NCI-H2081 (cell line): ENCODE measurements around the gene NAB2.
A peak's percentile ranks its signal among the peaks of the same experiment; 100 is the strongest.
"Not testable (repeated sequence)": the region's sequence is repeated elsewhere in the genome, so short reads cannot be mapped to it uniquely, and the experiment has no call there.

Experiments used
- DNase-seq, 2 experiments: peaks; one replicate each; lab custom pipeline; 2025; lab: John Stamatoyannopoulos, UW

Gene NAB2

DNA sequence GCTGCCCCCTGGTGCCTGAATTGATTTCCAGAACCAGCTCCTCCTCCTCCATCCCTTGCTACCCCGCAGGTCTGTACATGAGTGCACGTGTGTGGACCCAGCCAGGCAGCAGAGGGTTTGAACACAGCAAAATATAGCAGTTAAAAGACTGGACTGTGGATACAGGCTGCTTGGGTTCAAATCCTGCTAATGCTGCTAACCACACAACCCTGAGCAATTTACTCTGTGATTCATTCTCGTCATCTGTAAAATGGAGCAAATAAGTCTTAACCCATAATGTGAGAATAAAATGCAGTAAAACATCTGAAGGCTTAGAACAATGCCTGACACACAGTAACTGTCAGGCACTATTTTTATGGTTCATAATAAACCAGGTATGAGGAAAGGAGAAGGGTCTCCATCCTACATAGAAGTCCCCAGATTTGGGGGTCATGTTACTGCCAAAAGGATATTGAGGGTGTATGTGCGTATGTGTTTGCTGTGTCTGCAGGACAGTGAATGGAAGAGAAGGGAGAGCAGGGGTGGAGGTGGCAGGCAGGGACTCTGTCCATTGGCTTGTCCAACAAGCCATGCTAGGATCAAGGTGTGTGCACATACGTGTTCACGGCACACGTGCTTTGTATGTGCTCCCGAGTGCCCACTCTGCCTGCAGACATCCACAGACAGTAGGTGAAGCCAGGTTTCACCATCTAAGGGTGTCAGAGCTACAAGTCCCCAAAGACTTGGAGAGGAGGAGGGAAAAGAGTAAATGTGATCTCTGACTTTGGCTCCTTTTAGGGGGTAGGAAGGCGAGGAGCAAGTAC, 23.8 kb downstream of the NAB2 start:
- DNase-seq, result peak in 1 of 2 experiments; percentile 85

DNA sequence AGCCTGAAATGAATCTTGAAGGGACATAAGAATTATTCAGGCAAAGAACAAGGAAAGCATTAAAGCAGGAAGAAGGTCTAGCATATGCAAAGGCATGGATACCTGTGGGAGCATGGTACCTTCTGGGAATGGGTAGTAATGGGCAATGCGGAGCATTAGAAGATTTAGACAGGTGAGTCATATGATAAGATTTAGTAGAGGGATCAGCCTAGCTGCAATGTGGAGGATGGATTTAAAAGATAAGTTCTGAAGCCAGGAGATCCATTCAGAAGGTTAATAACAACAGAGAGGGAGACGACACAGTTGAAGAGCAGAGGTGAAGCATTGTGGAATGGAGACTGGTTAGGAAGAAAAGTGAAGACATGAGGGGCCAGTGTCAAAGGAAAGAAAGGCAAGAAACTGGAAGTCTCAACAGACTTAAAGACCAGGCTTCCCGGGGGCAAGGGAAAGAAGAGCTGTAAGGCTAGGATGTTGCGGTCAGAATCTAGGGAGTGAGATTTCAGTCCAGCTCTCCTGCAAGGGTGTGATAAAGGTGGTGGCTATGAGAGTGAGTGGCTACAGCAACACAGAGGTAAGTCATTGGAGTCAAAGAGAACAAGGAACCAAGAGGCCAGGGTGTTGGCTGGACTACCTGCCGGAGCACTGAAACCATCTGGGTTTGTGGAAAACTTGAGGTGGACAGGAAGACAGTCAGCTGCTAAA, 27.8 kb downstream of the NAB2 start:
- no peak for DNase-seq

DNA sequence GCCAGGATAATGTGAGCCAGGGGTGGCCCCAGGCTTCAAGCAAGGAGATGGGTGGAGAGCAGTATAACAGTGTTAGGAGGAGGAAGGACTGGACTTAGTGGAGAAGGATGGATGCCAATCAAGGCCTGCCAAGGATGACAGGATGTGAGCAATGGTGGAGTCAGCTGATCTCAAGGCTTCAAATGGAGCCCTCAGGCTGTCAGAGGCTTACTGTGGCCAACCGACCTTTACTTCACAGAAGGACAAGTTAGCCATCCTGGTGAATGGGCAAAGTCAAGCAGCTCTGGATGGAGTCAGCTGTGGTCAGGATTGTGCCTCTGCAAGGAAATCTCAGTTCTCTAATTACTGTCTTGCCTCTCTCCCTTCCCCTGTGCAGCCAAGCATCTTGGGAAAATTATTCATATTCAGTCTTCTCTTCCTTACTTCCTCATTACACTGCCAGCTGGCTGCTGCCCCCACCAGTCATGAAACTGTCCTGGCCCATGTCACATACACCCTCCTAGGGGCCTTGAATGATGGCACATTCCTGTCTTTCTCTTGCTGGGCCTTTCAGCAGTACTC, 29.9 kb downstream of the NAB2 start:
- no peak for DNase-seq

DNA sequence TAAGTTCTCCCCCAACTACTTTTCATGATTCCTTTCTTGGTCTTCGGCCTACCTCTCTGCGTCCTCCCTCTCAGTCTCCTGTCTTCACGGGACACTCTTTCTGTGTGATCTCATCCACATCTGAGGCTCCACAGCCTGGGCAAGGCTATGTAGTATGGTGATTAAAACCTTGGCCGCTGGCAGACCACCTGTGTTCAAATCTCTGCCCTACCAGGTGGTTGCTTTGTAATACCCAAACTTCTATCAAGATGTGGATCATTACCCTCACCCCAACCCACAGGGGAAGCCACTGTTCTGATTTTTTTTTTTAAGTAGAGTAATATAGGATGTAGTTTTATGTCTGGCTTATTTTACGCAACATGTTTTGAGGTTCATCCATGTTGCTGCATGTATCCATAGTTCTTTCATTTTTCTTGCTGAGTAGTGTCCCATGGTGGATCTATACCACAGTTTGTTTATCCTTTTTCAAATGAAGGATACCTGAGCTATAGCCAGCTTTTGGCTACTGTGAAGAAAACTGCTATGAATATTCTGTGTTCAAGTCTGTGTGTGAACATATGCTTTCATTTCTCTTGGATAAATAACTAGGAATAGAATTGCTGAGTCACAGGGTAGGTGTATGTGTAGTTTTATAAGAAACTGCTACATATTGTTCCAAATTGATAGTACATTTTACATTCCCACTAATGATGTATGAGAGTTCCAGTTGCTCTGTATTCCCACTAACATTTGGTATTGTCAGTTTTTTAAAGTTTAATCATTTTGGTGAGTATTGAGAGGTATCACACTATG, 30.6 kb downstream of the NAB2 start:
- DNase-seq, result no peak

DNA sequence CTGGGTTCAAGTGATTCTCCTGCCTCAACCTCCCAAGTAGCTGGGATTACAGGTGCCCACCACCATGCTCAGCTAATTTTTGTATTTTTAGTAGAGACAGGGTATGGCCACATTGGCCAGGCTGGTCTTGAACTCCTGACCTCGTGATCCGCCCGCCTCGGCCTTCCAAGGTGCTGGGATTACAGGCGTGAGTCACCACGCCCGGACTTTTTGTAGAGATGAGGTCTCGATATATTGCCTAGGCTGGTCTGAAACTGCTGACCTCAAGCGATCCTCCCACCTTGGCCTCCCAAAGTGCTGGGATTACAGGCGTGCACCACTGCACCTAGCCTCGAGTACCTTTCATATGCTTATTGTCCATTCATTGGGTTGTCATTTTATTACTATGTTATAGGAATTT, 31.8 kb downstream of the NAB2 start:
- not testable (repeated sequence) for DNase-seq

DNA sequence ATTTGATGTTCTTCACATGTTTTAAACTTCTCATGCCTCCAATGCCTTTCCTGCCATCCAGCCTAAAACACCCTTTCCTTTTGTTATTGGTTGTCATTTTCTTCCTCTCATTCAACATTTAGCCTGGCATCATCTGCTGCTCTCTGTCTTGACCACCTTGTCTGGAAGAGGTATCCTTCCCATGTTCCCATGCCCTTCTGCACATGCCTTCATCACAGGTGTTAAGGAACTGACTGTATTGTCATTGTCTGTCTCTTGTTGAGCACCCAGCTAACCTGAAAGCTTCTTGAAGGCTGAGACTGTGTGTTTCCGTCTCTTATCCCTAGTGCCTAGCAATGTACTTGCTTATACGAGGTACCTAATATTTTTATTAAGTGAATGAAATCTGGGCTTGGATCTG, 34.9 kb downstream of the NAB2 start:
- no peak for DNase-seq

DNA sequence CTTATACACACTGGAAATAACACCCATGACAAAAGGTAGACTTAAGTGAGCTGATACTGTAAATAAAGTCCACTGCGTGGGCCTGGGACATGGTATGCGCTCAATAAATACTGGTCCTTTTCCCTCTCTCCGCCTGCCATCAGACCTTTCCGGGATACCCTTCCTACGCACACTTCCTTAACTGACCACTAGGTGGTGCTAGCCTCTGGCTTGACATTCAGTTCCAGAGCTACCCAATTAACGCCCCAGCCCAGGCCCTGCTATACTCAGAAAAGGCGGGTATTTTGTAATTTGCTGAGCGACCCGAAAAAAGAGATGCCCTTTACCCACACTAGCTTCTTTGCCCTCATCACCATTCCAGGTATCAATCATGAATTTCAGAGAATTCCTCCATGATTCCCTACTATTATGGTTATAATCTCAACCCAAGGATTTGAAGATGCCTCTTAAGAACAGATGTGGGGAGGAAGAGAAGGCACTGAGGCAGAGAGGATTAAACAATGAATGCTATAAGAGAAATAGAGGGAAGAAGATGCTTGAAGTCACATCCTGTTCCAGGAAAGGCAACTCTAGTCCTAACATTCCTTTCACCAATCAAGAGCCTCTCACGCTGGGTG, 35.5 kb downstream of the NAB2 start:
- peak; percentile 68 to 76 for DNase-seq

DNA sequence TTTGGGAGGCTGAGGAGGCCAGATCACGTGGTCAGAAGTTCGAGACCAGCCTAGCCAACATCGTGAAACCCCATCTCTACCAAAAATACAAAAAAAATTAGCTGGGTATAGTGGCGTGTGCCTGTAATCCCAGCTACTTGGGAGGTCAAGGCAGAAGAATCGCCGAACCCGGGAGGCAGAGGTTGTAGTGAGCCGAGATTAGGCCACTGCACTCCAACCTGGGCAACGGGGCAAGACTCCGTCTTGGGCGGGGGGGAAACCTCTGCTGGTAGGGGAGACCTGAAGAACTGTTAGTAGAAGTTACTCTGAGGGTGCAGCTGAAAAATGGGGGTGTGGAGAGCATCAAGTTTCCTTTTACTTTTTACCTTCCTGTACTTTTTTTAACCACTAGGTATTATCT, 37.1 kb downstream of the NAB2 start:
- DNase-seq, result no peak

DNA sequence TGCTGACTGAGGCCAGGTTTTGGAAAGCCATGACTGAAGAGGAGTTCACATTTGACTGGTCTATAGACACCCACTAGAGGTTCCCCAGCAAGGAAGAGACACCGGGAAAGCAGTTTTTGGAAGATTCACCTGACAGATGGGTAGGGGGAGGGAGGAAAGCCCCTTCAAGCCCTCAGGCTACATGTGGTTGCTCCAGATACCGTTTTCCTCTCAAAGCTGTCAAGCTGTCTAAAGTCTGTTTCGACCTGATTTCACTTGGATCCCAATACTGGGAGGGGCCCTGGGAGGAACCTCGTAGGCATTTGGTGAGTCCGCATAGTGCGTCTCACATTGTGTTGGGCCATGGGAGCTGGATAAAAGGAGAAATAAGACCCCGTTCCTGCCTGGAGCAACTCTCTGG, 37.6 kb downstream of the NAB2 start:
- DNase-seq, result no peak

DNA sequence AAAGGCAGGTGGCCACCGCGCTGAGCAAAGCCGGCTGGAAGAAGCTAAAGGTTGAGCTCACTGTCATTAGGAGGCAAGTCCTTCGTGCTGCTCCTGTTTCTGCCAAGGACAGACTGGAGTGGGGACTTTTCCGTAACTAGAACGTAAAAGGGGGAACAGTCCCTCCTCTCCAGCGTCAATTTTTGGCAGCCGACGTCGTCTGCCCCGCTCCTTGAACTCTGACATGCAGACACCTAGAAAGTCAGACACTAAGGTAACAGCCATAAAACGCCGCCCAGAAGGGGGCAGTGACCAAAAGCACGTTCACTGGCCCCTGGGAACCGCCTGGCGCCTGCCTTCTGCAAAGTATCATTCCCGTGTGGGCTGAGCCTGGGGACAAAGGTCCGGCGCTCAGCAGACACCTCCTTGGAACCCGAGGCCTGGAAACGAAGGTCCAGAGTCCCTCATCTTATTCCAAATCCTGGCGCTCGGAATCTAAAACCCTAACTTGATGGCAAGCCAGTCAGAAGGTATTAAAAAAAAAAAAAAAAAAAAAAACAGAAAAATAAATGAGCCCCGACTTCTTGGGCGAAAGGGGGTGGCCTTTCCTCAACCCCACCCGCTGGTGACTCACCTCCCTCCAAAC, 38.3 kb downstream of the NAB2 start:
- DNase-seq, result peak; percentile 11 to 16

DNA sequence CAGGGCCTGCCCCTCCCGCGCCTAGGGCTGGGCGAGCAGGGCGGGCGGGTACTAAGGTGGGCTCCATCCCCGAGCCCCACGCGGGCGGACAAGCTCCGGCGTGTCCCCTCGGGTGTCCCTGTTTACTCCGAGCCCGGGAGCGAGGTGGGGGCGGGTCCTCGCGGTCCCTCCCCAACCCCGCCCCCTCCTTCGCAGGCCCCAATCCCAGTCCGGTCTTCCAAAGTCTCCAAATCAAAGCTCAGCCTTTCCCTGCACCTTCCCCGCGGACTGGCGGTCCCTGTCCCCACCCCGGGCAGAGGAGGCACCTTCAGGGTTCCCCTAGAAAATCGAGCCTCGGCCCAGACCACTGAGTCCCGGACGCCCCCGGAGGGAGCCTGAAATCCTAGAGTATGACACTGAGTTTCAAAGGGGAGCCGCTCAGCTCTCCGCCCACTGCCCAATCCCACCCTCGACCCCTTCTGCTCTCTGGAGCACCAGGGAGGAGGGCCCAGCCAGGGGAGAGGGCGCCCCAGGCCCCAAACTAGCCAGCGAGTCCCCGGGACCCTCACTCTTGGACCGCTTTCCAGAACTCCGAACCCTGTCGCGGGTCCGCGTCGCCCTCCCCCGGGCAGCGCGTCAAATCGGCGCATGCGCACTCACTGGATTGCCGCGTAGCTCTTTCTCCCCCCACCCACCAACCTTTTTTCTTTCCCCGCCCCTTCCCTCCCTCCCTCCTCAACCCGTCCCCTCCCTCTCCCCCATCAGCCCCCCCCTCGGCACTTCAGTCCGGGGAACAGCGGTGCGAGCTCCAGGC, 39.0 kb downstream of the NAB2 start, which contains the start of gene LRP1:
Gene LRP1 (plus strand): TSS at position 758 of the 793 bp plus-strand sequence. CDS start 482 bp downstream, outside the sequence.
- peak; percentile 73 to 76 for DNase-seq

DNA sequence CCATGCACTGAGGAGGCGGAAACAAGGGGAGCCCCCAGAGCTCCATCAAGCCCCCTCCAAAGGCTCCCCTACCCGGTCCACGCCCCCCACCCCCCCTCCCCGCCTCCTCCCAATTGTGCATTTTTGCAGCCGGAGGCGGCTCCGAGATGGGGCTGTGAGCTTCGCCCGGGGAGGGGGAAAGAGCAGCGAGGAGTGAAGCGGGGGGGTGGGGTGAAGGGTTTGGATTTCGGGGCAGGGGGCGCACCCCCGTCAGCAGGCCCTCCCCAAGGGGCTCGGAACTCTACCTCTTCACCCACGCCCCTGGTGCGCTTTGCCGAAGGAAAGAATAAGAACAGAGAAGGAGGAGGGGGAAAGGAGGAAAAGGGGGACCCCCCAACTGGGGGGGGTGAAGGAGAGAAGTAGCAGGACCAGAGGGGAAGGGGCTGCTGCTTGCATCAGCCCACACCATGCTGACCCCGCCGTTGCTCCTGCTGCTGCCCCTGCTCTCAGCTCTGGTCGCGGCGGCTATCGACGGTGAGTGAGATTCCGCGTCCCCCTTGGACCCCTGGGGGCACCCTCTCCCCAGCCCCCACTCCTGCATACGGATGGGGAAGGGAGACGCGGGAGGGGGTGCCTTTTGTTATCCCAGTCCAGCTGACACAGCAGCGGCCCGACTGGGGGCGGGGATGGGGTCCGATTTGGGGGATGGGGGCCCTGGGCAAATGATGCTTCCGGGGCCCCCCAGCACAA, 39.8 kb downstream of the NAB2 start:
- no peak for DNase-seq

DNA sequence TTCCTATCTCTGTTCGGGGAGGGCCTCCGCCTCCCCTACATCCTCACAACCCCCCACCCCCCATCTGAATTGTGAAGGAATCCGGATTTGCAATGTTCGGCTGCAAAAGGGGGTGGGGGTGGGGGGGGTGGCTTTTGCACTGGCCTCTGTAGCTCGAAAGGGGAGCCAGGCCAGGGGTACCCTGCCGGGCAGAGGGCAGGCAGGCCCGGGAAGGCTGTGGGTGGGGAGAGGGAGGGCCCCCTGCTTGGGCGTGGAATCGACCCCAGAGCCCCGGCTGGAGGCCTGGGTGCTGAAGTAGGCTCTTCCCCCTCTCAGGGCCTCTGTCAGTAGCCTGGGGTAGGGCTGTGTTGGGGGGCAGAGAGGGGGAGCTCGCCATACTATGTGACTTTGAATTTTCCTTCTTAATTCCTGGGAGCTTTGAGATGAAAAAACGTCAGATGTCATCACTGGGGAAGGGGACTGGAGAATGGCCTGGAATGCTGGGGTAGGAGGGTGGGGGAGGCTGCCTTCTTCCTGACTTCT, 40.5 kb downstream of the NAB2 start:
- DNase-seq, result no peak

DNA sequence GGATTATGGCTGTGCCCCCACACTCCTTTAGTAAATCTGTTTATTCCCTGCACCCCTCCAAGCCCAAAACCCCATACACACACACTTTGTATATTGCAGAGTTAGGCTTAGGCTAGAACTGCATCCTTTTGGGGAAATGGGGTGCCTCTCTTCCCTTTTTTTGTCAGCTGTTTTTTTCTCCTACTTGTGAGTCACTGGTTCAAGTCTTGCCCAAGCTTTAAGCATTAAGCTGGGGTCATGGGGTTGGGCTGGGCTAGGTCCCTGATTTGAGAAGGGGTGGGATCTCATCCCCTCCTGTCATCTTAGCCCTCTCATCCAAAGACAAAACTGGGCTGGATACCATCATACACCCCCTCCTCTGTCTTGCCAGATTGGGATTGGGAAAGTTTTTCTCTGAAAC, 41.0 kb downstream of the NAB2 start:
- DNase-seq, result no peak

DNA sequence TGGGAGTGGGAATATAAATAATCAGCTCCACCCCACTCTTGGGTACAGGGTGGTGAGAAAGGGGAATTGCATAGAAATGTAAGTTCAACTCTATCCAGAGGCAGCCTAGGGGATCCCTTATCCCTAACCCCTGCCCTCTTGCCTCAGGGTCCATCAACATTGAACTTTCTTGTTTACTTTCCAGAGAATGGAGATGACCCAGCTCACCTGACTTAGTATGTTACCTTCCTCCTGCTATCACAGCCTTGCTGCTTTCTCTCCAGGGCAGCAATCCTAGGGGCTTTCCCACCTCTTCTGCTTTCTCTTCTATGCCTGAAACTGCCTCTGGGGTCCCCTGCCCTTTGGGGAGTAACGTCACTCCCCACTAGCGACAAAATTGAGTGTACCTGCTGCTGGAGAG, 42.0 kb downstream of the NAB2 start:
- no peak for DNase-seq

DNA sequence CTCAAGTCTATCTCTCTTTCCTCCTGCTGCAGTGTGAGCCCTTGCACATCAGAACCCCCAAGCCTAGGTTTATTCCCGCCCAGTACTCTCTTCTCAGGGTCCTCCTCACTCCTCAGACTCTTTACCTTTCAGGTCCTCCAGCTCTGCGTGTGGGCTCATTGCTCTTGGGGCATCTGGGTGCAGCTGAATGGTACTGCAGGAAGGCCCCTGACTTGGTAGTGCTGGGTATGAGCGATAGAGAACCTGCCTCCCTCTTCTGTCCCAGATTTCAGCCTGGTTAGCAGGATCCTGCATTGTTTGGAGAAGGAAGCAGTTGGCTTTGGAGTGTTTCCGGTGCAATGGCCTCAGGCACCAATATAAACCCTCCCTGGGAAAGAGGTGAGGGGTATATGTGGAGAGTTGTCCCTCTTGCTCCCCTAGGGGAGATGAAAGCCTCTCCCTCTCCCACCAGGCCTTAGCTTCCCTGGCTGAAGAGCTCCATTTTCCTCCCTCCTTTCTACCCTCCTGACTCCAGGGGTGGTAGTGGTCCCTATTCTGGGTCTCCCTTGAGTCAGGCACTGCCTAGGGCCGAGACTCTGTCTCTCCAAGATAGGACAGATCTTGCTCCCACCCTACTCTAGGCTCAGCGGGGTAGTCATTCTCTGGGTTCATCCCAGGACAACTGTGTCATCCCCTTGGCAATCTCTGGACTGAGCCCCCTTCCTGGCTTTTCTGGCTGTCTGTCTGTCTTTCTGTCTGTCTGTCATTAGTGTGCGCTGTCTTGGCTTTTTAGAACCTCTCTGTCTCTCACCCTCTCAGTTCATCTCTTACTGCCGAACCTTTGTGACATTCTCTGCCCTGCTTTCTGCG, 43.2 kb downstream of the NAB2 start:
- DNase-seq, result no peak

DNA sequence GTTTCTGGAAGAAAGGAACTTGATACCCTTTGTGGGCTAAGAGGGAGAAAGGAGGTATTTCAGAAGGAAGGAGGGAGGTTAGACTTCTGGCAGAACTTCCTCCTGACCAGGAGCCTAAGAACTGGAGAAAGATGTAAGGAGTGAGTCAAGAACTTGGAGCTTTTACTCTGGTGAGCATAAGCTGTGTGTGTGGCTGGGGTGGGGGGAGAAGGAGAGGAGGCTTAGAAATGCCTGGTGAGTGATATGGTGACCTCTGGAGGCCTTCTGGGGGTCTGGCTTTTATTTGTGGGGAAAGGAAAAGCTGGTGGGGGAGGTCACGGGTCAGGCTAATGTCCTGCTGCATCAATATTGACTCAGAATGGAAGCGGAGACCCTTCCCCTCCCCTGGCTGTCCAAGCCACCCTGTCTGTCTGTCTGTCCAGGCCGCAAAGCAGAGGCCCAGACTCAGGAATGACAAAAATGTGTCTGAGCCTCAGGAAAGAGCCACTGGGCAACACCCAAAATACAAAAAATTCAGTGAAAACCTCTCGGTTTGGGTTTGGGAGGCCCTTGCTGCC, 44.2 kb downstream of the NAB2 start:
- DNase-seq, result no peak

DNA sequence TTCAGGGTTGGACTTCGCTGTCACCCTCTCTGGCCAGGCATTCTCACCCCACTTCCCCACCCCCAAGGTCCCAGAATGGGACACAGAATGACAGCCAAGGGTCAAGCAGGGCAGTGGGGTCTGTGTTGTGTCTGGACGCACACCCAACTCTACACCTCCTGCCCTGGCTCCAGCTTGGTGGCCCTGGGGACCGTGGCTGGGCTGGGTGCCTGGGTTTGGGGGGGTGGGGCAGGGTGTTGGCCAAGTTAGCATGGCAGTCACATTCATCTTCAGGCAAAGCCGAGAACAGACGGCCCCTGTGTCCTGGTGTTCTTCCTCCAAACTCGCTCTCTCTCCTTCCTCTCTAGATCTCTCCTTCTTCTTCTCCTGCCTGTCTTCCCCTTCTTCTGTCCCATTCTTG, 45.0 kb downstream of the NAB2 start:
- DNase-seq, result no peak
